BJ (cell line): Measurements from ENCODE around the gene LYRM9. TPM values are rescaled to one million over a fixed set of nuclear protein-coding genes. Genes with fewer than 3 reads are reported as not detected.

Experiments
- CTCF ChIA-PET: fragments of 350-600 bp; formaldehyde crosslinking; extraction: SDS; loops from one replicate; lab custom pipeline; 2021; ENCODE audit warnings: antibody characterized with exemption, inconsistent platforms; lab: Yijun Ruan, JAX
- POLR2A ChIA-PET: fragments of 300-600 bp; sonication (Branson Sonifier 250); formaldehyde crosslinking; extraction: SDS; loops from one replicate; lab custom pipeline; 2021; ENCODE audit warnings: antibody characterized with exemption; lab: Charles Lee
- DNase-seq: peaks from one replicate; pipeline ENCODE4 v3.0.0-alpha.2; 2011; ENCODE audit warnings: low read depth
- H3K27me3 ChIP-seq: 2 replicates; pipeline ENCODE4 v1.6.0; 2011; ENCODE audit warnings: low read length; ENCODE audit not compliant: control insufficient read depth, insufficient read depth
- H3K36me3 ChIP-seq: 2 replicates; pipeline ENCODE4 v1.5.1; 2011; ENCODE audit warnings: low read length; ENCODE audit not compliant: control insufficient read depth, insufficient read depth
- H3K4me3 ChIP-seq: 2 replicates; pipeline ENCODE4 v1.5.1; 2011; ENCODE audit warnings: low read depth, mild to moderate bottlenecking, control low read depth, low read length
- CTCF ChIP-seq: IDR thresholded peaks from 2 replicates; pipeline ENCODE4 v1.5.1; 2011; ENCODE audit warnings: low read depth, mild to moderate bottlenecking, control low read depth, inconsistent platforms, low read length, moderate library complexity; ENCODE audit not compliant: insufficient read depth
- polyA plus RNA-seq: library from polyadenylated mRNA; depleted of rRNA; stranded (reverse); fragments of >200 nt; gene quantifications from 2 replicates; pipeline ENCODE4 v1.2.3, GENCODE V29; 2011

Gene LYRM9
- polyA plus RNA-seq, 1 experiment: 7.0 TPM

- H3K4me3 ChIP-seq: no peak overlapping the region
- CTCF ChIA-PET: no interaction called here
- TF ChIP-seq CTCF: no peak
- H3K36me3 ChIP-seq: no peaks in the 10 kb centered on the region
- no peaks in the 10 kb centered on the region for H3K27me3 ChIP-seq
- POLR2A ChIA-PET: no interaction called here
- no peak for DNase-seq
Measured at GRCh38 chr17:27873746-27874145, 19.4 kb downstream of the LYRM9 start.

DNA sequence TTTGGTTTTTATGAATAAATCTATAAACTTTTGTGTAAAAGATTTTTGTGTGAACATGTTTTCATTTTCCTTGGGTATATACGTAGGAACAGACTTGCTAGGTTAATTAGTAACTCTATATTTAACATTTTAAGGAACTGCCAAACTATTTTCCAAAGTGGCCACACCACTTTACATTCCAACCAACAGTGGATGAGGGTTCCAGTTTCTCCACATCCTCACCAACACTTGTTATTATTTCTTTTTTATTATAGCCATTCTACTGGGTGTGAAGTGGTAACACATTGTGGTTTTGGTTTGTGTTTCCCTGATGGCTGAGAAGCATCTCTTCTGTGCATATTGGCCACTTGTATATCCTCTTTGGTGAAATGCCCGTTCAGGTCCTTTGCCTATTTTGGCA, 20.0 kb downstream of the LYRM9 start:
- ChIA-PET POLR2A (no interaction called here), CTCF (no interaction called here)
- TF ChIP-seq CTCF: no peak
- DNase-seq: no peak
- H3K27me3 ChIP-seq: no peaks in the 10 kb centered on the region
- no peaks in the 10 kb centered on the region for H3K36me3 ChIP-seq
- no peak overlapping the region for H3K4me3 ChIP-seq

GRCh38 chr17:27872776-27873175, 20.4 kb downstream of the LYRM9 start:
- no peak for TF ChIP-seq CTCF
- ChIA-PET CTCF (no interaction called here), POLR2A (no interaction called here)
- H3K4me3 ChIP-seq: no peak overlapping the region
- no peak for DNase-seq
- H3K27me3 ChIP-seq: peaks cover under 1% of the 10 kb centered on the region; the same call in 1 of the 2 replicates
- H3K36me3 ChIP-seq: no peaks in the 10 kb centered on the region

DNA sequence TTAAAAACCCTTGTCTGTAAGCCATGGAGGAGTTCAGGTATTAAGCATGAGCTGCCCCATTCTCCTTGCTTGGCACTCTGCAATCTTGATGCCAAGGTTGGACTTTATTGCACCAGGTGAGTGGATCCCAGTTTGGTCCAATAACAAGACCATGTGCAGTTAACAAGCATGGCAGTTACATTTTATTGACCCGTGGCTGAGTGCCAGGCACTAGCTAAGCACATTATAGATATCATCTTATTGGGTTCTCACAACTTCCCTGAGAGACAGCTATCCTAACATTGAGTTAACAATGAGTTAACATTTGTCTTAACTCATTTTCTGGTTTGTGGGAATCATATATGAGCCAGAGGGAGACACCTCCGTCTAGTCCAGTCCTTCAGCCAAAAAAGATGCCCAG, 21.8 kb downstream of the LYRM9 start:
- no peaks in the 10 kb centered on the region for H3K36me3 ChIP-seq
- CTCF ChIA-PET: interaction anchor here (0.7 to 2.5 kb wide), 3 partner anchors 9 to 66 kb away, joined by 3 to 18 read pairs (median 4); no protein-coding TSS in a partner anchor
- POLR2A ChIA-PET: no interaction called here
- H3K4me3 ChIP-seq: no peak overlapping the region
- no peak for DNase-seq
- no peak for TF ChIP-seq CTCF
- peaks cover 3% of the 10 kb centered on the region for H3K27me3 ChIP-seq

GRCh38 chr17:27870345-27870744, 22.8 kb downstream of the LYRM9 start:
- TF ChIP-seq CTCF: no peak
- no peak overlapping the region for H3K4me3 ChIP-seq
- no peaks in the 10 kb centered on the region for H3K36me3 ChIP-seq
- no peak for DNase-seq
- ChIA-PET POLR2A (no interaction called here), CTCF (interaction anchor here (2.5 kb wide), 1 partner anchor 10 kb away, joined by 18 read pairs; no protein-coding TSS in a partner anchor)
- H3K27me3 ChIP-seq: peaks cover 3% of the 10 kb centered on the region
